Dermis blood vessel endothelial cell (primary cell): ENCODE measurements around the gene PCF11. TPM values are rescaled to one million over a fixed set of nuclear protein-coding genes. Genes with fewer than 3 reads are reported as not detected.

ENCODE experiments used
- DNase-seq: peaks from one replicate; pipeline ENCODE4 v3.0.0; 2010
- total RNA-seq: library from RNA; depleted of rRNA; stranded (reverse); fragments of >200 nt; gene quantifications from 2 replicates; pipeline ENCODE4 v1.2.3, GENCODE V29; 2014

The PCF11 gene
- total RNA-seq, 1 donor from 2014 or later, result 44.4 TPM

- peak; percentile 100 for DNase-seq
Measured at GRCh38 chr11:83156144-83156995, 561 bp upstream of the PCF11 start.

GRCh38 chr11:83157594-83158356, 844 bp downstream of the PCF11 start:
- DNase-seq, result peak; percentile 64

DNA sequence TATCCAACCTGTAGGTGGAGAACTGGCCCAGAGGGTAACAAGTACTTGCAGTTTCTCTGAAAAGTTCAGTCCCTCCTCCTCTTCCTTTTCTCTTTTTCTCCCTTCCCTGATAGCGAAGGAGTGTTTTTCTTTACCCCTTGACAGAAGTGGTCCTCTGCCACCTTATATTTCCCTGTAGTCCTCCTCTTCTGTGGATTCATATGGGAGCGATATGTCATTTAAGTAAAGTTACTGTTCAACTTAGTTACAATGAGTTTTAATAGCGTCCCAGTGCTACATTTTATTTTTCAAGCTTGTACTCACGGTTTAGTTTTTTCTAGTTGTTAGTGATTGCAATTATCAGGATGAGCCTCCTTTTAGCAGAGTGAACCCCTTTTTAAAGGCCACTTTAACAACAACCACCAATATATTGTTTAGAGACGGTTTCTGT, 1.4 kb downstream of the PCF11 start:
- DNase-seq, result no peak

DNA sequence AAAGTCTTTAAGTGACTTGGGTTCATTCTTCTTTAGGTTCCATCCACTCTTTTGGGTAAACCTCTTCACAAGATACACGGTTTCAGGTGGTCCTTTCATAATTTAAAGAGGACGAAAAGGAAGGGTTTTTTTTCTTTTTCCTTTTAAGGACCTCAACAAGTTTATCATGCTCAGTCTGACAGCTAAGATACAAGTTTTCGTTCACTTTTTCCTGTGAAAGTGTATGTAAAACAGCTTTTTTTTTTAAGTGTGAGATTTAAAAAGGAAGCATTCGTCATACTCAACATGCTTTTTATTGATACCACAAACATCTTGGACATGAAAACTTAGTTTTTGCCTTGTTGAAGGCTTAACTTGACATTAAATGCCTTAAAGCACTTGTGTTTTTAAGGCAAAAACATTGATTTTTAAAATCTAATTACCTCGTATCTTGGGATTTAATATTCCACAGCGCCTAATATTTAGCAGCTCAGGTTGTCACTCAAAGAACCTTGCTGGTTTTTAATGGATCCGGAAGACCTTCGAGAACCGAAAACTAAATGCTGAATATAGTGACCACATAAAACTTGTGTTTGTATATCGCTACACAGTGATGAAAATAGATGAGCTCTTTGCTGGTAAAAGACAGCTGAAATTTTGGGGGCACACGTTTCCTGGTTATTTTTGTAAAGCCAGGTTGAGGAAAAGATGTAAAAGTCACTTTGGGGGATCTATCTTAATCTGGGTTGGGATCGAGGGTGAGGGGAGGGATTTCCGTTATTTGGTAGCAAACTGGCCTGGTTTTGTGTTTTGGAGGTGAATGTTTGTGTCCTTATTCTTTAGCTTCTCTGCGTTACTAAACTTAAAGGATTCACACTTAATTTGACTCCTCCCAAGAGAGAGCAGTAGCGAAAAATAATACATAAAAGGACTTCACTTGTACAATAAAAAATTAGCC, 2.3 kb downstream of the PCF11 start:
- DNase-seq, result no peak

GRCh38 chr11:83159902-83160865, 3.3 kb downstream of the PCF11 start:
- peak; percentile 53 for DNase-seq

DNA sequence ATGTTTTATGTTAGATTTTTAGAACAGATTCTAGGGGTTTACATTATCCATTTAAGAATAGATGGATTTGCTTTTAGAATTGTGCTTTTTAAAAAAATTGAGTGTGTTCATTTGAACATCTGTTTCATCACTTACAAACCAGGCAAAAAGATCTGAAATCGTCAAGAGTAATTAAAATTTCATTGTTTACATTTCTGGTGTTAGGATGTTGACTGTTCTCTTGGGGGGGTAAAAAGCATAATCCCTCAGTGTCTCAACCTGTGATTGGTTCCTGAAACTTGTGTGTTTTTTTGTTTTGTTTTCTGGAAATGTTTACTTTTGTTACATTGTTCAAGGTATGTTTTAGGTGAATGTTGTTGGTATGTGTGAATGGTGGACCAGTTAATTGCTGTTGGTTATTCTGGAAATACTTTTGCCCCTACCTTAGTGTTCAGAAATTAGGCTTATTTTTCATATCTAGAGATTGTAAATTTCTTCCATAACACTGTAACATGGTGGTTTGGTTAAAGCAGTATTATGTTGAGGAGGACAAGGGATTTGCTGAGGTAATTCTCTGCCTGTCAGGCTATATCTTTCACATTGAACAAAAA, 4.8 kb downstream of the PCF11 start:
- DNase-seq, result no peak

- no peak for DNase-seq
Measured at GRCh38 chr11:83162377-83162776, 5.4 kb downstream of the PCF11 start.

- no peak for DNase-seq
Measured at GRCh38 chr11:83166193-83166866, 9.4 kb downstream of the PCF11 start.

DNA sequence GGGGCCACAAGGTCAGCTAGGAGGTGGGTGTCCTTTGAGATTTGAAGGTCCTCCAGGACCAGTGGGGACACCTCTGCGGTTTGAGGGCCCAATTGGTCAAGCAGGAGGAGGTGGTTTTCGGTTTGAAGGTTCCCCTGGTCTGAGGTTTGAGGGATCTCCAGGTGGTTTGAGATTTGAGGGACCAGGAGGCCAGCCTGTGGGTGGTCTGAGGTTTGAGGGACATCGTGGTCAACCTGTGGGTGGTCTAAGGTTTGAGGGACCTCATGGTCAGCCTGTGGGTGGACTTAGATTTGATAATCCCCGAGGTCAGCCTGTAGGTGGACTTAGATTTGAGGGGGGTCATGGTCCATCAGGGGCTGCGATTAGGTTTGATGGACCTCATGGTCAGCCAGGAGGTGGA, 11.8 kb downstream of the PCF11 start:
- DNase-seq, result no peak

DNA sequence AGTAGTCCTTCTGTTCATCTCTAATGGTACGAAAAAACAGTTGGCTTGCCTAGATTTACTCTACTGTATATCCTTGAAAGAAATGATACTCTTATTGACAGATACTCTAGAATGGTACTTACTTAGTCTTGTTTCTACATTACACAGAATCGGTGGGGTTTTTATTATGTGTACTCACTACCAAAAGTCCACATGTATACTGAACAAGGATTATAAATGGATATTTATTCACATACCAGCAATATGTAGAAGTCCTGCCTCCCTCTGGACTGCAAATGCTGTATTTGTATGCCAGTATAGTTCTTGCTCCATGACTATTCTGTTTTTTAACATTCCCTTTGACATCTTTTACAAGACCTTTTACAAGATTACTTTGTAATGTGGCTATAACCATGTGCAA, 13.9 kb downstream of the PCF11 start:
- no peak for DNase-seq

DNA sequence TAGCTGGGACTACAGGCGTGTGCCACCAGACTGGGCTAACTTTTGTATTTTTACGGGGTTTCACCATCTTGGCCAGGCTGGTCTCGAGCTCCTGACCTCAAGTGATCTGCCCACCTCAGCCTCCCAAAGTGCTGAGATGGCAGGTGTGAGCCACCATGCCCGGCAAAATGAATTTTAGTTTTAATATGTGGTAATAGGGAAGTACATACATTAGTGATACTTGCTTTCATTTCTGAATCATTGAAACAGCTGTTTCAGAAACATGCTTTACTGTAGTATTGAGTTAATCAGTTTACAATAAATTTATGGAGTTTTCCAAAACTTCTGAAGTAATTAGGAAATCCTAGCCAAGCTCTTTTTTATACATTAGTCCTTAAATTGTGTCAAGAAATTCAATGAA, 15.6 kb downstream of the PCF11 start:
- no peak for DNase-seq

DNA sequence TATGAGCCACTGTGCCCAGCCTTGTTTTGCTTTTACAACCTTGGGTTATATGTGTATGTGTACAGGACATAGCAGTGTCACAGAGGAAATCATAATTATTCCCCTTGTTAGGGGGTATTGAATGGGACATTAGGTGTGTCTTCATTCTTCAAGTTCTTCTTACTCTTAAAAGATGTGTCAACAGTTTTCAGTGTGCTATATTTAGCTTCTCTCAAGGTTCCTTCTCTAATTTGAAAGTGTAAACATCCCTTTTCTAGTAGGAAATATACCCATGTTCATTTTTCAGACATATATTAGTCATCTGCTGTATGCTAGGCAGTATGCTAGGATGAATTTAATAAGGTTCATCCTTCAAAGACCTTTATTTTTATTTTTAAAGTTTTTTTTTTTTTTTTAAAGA, 17.1 kb downstream of the PCF11 start:
- no peak for DNase-seq

DNA sequence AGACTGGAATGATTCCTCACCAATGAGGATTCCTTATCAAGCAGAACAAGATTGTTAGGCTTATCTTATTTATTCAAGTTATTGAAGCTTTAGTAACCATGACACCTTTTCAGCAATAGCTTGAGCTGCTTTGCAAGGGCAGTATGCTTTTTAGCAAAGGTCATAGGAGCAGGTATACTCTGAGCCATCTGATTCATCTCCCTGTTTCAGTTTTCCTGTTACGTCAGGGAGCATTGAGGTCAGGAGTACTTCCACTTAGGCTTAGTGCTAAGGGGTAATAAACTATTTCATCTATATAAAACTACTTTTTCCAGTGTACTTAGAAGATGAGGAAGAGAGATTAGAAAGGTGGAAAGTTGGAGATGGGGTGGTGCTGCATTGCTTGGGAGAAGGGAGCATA, 18.9 kb downstream of the PCF11 start:
- peak; percentile 48 for DNase-seq

GRCh38 chr11:83181815-83182214, 24.9 kb downstream of the PCF11 start:
- DNase-seq, result no peak

DNA sequence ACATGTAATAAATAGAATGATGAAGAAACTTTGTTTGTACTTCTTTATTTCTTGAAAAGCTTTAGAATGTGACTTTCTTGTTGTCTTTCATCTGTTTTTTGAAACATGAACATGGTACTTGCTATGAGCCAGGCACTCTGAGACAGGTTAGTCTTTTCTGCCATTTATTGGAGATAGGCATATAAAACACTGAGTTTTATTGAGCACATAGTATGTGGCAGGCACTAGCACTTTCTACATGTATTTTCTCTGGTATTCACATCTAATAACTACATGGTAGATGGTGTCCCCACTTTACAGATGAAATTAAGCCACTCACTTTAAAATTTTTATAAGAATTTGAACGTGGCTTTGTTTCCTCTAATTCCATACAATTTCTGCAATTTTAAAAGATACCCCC, 28.8 kb downstream of the PCF11 start:
- DNase-seq, result no peak

GRCh38 chr11:83187465-83187864, 30.5 kb downstream of the PCF11 start:
- no peak for DNase-seq

- no peak for DNase-seq
Measured at GRCh38 chr11:83191491-83191890, 34.6 kb downstream of the PCF11 start.

GRCh38 chr11:83191986-83192385, 35.1 kb downstream of the PCF11 start:
- DNase-seq, result no peak

GRCh38 chr11:83192606-83193245, 35.8 kb downstream of the PCF11 start:
- no peak for DNase-seq
